Measurements from ENCODE around the gene LAMTOR5. TPM values are rescaled to one million over a fixed set of nuclear protein-coding genes. Genes with fewer than 3 reads are reported as not detected.

The LAMTOR5 gene
- total and polyA plus RNA-seq, 10 of the 15 experiments (the other 5 are each of a cell fraction or from before 2014, with no cell fraction given) = 64.1 to 613 (median 315) TPM

- WGBS (ENCODE audit: insufficient coverage, insufficient replicate concordance, low lambda C conversion rate, missing lambda C conversion rate) = 16% methylated on average over 9 of the region's 9 CpGs
- Histone ChIP-seq H3K4me2 (ENCODE audit: control insufficient read depth, insufficient read depth) (no peak overlapping the region), H3K4me3 (no peak overlapping the region), H3K9me3 (replicated peaks; ENCODE audit: control insufficient read depth, insufficient read depth, low read length) (no peaks in the 10 kb centered on the region), H3K4me1 (ENCODE audit: control insufficient read depth, insufficient read depth, low read length) (no peaks in the 10 kb centered on the region), H4K20me1 (ENCODE audit: control insufficient read depth, insufficient read depth) (no peaks in the 10 kb centered on the region), H3K27ac (ENCODE audit: control insufficient read depth, insufficient read depth) (no peak overlapping the region), H3K27me3 (replicated peaks in 1 of 2; ENCODE audit: control insufficient read depth in 2 of 2, insufficient read depth in 2 of 2, low read length in 1 of 2) (no peaks in the 10 kb centered on the region), H3K36me3 (ENCODE audit: control insufficient read depth in 2 of 2, insufficient read depth in 2 of 2, low read length in 1 of 2) (no peaks in the 10 kb centered on the region), H3K79me2 (ENCODE audit: control insufficient read depth, insufficient read depth, low read length) (no peaks in the 10 kb centered on the region), H2AFZ (ENCODE audit: control insufficient read depth, low read depth, low read length) (no peak overlapping the region), H3K9ac (ENCODE audit: control insufficient read depth, insufficient read depth, low read length) (no peak overlapping the region)
- ATAC-seq = no peak
- FAIRE-seq = no peak
- intact Hi-C loops (cut with micrococcal nuclease; ENCODE audit: unreplicated experiment) (no loop called here), in situ Hi-C loops (cut with MboI) (no loop called here)
- POLR2A ChIA-PET = no interaction called here
- no TSS peak for BruUV-seq (replicated peaks)
- TF ChIP-seq RELB (IDR thresholded peaks at IDR 0.05; ENCODE audit: low read depth) = no peak
- CTCF ChIA-PET = no interaction called here
- SMC1A ChIA-PET (ENCODE audit: uncharacterized antibody, unreplicated experiment) = no interaction called here
- DNase-seq (ENCODE audit: low read depth, low spot score) = no peak
- RAD21 ChIA-PET (ENCODE audit: unreplicated experiment) = interaction anchor here (1.3 kb wide), 1 partner anchor 71 kb away, joined by 3 read pairs; no protein-coding TSS in a partner anchor
Observed at GRCh38 chr1:110424699-110425611, 17.5 kb upstream of the LAMTOR5 start.
